Hepatocyte (in vitro differentiated cells): ENCODE data around the gene ODC1.

Experiments used
- CTCF ChIP-seq: fragments of 200-600 bp; sonication (generic); IDR thresholded peaks from 2 replicates; pipeline ENCODE4 v1.5.1; 2016; ENCODE audit warnings: antibody characterized with exemption, mild to moderate bottlenecking; ENCODE audit not compliant: poor library complexity
- EZH2 ChIP-seq: fragments of 200-600 bp; sonication (generic); IDR thresholded peaks from 2 replicates; pipeline ENCODE4 v1.6.1; 2016; ENCODE audit warnings: antibody characterized with exemption, mild to moderate bottlenecking, borderline replicate concordance

- TF ChIP-seq CTCF: no peak
- TF ChIP-seq EZH2: no peak
Measured at GRCh38 chr2:10478916-10479315, 30.8 kb upstream of the ODC1 start.
